Activated CD8-positive, alpha-beta T cell treated with anti-CD3 and anti-CD28 coated beads, Interleukin-2, amount 10 ng/mL, durations not matched to agents 7 days and 5 days (primary cell): Measurements from ENCODE around the gene CACNG3. TPM values are rescaled to one million over a fixed set of nuclear protein-coding genes. Genes with fewer than 3 reads are reported as not detected.
A peak's percentile ranks its signal among the peaks of the same experiment; 100 is the strongest.
"Not testable (repeated sequence)": the region's sequence is repeated elsewhere in the genome, so short reads cannot be mapped to it uniquely, and the experiment has no call there.

Experiments
- ATAC-seq: fragments of 150-1000 bp; cut with Tn5 transposase; one replicate; pipeline ENCODE4 v1.10.0; 2021; ENCODE audit warnings: moderate library complexity
- CTCF ChIA-PET: fragments of 350-600 bp; sonication (Branson Sonifier 250); formaldehyde crosslinking; loops from one replicate; lab custom pipeline; 2021; ENCODE audit warnings: antibody characterized with exemption; lab: Charles Lee
- POLR2A ChIA-PET: fragments of 350-600 bp; sonication (Branson Sonifier 250); formaldehyde crosslinking; loops from one replicate; lab custom pipeline; 2021; ENCODE audit warnings: antibody characterized with exemption; lab: Charles Lee
- DNase-seq: peaks from one replicate; pipeline ENCODE4 v3.0.0-alpha.2; 2020
- H3K27ac Mint-ChIP-seq: one replicate; pipeline ENCODE4 v1.8.0; 2021; ENCODE audit warnings: mild to moderate bottlenecking, mixed read lengths
- H3K27me3 Mint-ChIP-seq: one replicate; pipeline ENCODE4 v1.8.0; 2021; ENCODE audit warnings: low read depth, mixed read lengths
- H3K36me3 Mint-ChIP-seq: one replicate; pipeline ENCODE4 v1.8.0; 2021; ENCODE audit warnings: low read depth, mixed read lengths
- H3K4me1 Mint-ChIP-seq: one replicate; pipeline ENCODE4 v1.8.0; 2021; ENCODE audit warnings: low read depth, mixed read lengths
- H3K4me3 Mint-ChIP-seq: one replicate; pipeline ENCODE4 v1.8.0; 2021; ENCODE audit warnings: mild to moderate bottlenecking, mixed read lengths
- H3K9me3 Mint-ChIP-seq: one replicate; pipeline ENCODE4 v1.8.0; 2022; ENCODE audit warnings: mixed read lengths; ENCODE audit not compliant: insufficient read depth
- total RNA-seq, 2 experiments: library from RNA; stranded (reverse); gene quantifications; one replicate each; pipeline ENCODE4 v1.2.3, GENCODE V29; 2021

CACNG3 gene
- total RNA-seq, 2 experiments from 2014 or later, result not detected

- H3K27ac Mint-ChIP-seq, H3K4me1 Mint-ChIP-seq, H3K27me3 Mint-ChIP-seq, DNase-seq, POLR2A ChIA-PET, ATAC-seq, H3K36me3 Mint-ChIP-seq, H3K4me3 Mint-ChIP-seq: not testable (repeated sequence)
- CTCF ChIA-PET, result interaction anchor here (2.5 kb wide), 1 partner anchor 14 kb away, joined by 10 read pairs; no protein-coding TSS in a partner anchor
- H3K9me3 Mint-ChIP-seq, result peaks cover 12% of the 10 kb centered on the region
These were observed 17.3 kb upstream of the CACNG3 start for GRCh38 chr16:24238846-24239245.

GRCh38 chr16:24246911-24247607 lies 9.1 kb upstream of the CACNG3 start:
- H3K9me3 Mint-ChIP-seq, result no peaks in the 10 kb centered on the region
- DNase-seq (no peak), ATAC-seq (no peak)
- CTCF ChIA-PET, result interaction anchor here (1.8 kb wide), 1 partner anchor 176 kb away, joined by 5 read pairs; no protein-coding TSS in a partner anchor
- no peak overlapping the region for H3K4me3 Mint-ChIP-seq
- H3K27me3 Mint-ChIP-seq, result peaks cover 22% of the 10 kb centered on the region
- no peak overlapping the region for H3K27ac Mint-ChIP-seq
- POLR2A ChIA-PET, result no interaction called here
- H3K4me1 Mint-ChIP-seq, result no peaks in the 10 kb centered on the region
- no peaks in the 10 kb centered on the region for H3K36me3 Mint-ChIP-seq

DNA sequence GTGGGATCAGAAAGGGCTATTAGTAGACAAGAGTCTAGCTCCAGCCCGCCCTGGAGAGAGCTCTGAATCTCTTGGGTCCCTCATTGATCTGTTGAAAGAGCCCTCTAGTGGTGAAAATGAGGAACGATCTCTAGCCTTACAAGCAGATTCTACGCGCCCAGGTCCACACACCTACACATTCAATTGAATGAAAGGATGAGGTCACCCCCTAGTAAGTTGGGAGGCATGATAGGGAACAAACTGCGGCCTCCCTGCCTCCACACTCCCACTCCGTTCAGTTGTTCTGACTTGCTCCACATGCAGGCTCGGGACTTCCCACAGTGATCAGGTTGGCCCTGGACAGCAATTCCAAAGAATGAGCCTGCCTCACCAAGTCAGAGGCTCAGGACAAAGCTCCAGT lies 2.9 kb upstream of the CACNG3 start:
- H3K27me3 Mint-ChIP-seq, result peaks cover 40% of the 10 kb centered on the region
- peak; percentile 47 for ATAC-seq
- DNase-seq, result peak; percentile 49
- CTCF ChIA-PET, result interaction anchor here (0.6 to 6.0 kb wide), 39 partner anchors 8 to 588 kb away, joined by 3 to 43 read pairs (median 4); no protein-coding TSS in a partner anchor
- H3K4me3 Mint-ChIP-seq, result no peak overlapping the region
- H3K4me1 Mint-ChIP-seq, result peaks cover 3% of the 10 kb centered on the region
- H3K27ac Mint-ChIP-seq, result no peak overlapping the region
- H3K9me3 Mint-ChIP-seq, result no peaks in the 10 kb centered on the region
- POLR2A ChIA-PET, result no interaction called here
- H3K36me3 Mint-ChIP-seq, result no peaks in the 10 kb centered on the region

DNA sequence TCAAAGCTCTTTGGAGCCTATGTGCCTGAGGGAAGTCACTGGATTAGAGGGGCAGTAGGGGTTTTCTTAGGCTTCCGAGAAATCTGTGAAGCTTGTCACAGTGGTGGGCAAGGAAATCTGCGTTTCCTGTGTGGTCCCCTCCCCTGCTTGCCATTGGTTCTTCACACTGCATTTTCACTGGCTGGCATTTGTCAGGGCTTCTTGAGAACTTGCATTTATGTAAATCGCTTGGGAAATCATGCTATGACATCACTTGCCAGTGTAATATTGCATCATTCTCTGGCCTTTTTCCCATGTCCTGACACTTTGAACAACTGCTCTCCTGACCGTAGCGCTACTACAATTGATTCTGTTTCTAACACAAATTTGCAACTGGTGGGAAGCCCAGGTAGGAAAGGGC lies 1.8 kb downstream of the CACNG3 start:
- Mint-ChIP-seq H3K4me3 (no peak overlapping the region), H3K27me3 (peaks cover 56% of the 10 kb centered on the region), H3K9me3 (no peaks in the 10 kb centered on the region), H3K27ac (no peak overlapping the region), H3K36me3 (no peaks in the 10 kb centered on the region), H3K4me1 (peaks cover 3% of the 10 kb centered on the region)
- CTCF ChIA-PET, result no interaction called here
- no peak for DNase-seq
- POLR2A ChIA-PET, result no interaction called here
- ATAC-seq, result no peak

GRCh38 chr16:24258791-24259190 lies 2.7 kb downstream of the CACNG3 start:
- POLR2A ChIA-PET, result no interaction called here
- H3K27me3 Mint-ChIP-seq, result peaks cover 54% of the 10 kb centered on the region
- DNase-seq (no peak), ATAC-seq (no peak)
- no peak overlapping the region for H3K4me3 Mint-ChIP-seq
- H3K9me3 Mint-ChIP-seq, result no peaks in the 10 kb centered on the region
- no peaks in the 10 kb centered on the region for H3K36me3 Mint-ChIP-seq
- no peak overlapping the region for H3K27ac Mint-ChIP-seq
- CTCF ChIA-PET, result no interaction called here
- peaks cover 3% of the 10 kb centered on the region for H3K4me1 Mint-ChIP-seq

- H3K27ac Mint-ChIP-seq, result no peak overlapping the region
- CTCF ChIA-PET, result interaction anchor here (2.1 kb wide), 1 partner anchor 10 kb away, joined by 10 read pairs; no protein-coding TSS in a partner anchor
- DNase-seq (no peak), ATAC-seq (no peak)
- H3K4me1 Mint-ChIP-seq, result no peaks in the 10 kb centered on the region
- POLR2A ChIA-PET, result no interaction called here
- H3K4me3 Mint-ChIP-seq, result no peak overlapping the region
- no peaks in the 10 kb centered on the region for H3K9me3 Mint-ChIP-seq
- no peaks in the 10 kb centered on the region for H3K36me3 Mint-ChIP-seq
- H3K27me3 Mint-ChIP-seq, result peaks cover 22% of the 10 kb centered on the region
These were observed 6.7 kb downstream of the CACNG3 start for GRCh38 chr16:24262816-24263215.

DNA sequence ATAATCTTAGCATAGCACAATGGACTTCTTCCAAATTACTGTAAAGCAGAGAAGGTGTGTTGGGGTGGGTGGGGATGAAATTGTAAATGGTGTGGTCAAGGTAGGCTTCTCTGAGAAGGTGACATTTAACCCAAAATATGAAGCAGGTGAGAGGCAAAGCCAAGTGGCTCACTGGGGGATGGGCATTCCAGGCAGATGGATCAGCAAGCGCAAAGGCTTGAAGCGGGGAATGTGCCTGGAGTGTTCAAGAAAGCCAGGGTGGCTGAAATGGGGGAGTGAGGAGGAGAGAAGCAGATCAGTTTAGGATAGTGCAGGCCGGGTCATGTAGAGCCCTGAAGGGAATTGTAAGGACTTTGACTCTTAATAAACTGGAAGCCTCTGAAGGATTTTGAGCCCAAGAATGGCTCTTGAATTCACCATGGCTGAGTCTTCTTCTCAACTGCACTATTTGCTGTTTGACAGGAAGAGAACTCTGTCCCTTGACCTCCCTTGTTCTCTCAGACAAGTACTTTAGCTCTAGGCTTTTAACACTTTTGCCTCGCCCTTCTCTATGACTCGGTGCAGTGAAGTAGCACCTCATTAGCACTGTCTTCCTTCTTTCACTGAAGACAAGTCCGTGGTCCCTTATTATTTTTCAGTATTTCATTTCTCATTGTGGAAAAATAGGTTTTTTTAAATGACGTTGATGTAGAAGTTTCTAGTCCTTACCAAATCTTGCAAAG lies 14.7 kb downstream of the CACNG3 start:
- ChIA-PET CTCF (no interaction called here), POLR2A (no interaction called here)
- Mint-ChIP-seq H3K9me3 (no peaks in the 10 kb centered on the region), H3K4me1 (no peaks in the 10 kb centered on the region), H3K36me3 (no peaks in the 10 kb centered on the region), H3K27me3 (peaks cover 32% of the 10 kb centered on the region), H3K27ac (no peak overlapping the region), H3K4me3 (no peak overlapping the region)
- ATAC-seq (no peak), DNase-seq (no peak)

DNA sequence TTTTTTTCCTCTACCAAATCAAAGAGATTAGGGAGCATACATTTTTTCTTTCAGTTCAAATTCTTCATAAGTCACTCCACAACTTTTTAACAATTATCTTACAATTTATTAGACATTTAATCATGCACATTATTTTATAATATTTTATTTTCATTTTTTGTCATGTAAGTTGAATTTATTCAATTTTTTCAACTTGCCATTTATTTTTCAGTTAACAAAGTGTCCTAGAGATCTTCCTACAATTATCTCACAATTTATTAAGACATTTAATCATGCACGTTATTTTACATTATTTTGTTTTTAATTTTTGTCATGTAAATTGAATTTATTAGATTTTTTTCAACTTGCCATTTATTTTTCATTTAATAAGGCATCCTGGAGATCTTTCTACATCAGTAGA lies 16.2 kb downstream of the CACNG3 start:
- POLR2A ChIA-PET, result no interaction called here
- no peak for DNase-seq
- no peak overlapping the region for H3K27ac Mint-ChIP-seq
- ATAC-seq, result no peak
- CTCF ChIA-PET, result no interaction called here
- no peaks in the 10 kb centered on the region for H3K9me3 Mint-ChIP-seq
- H3K36me3 Mint-ChIP-seq, result no peaks in the 10 kb centered on the region
- H3K27me3 Mint-ChIP-seq, result peaks cover 32% of the 10 kb centered on the region
- H3K4me1 Mint-ChIP-seq, result no peaks in the 10 kb centered on the region
- no peak overlapping the region for H3K4me3 Mint-ChIP-seq

GRCh38 chr16:24273508-24274182 lies 17.5 kb downstream of the CACNG3 start:
- DNase-seq, result no peak
- H3K27me3 Mint-ChIP-seq, result peaks cover 32% of the 10 kb centered on the region
- POLR2A ChIA-PET, result no interaction called here

DNA sequence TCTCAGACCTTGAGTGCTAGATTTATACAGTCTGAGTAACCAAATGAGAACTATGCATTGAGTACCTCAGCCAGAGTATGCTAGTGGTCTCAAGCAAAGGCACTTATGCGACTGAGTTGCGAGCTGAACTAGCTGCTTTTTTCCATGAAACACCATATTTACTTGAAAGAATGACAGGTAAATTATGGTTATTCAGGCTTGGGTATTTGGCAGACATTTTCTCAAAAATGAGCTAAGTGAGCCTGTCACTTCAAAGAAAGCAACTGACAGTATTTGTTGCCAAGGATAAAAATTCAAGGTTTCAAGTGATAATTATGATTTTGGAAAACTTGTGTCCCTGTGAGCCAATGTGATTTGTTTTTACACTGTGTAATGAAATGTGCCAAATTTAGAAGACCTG lies 19.3 kb downstream of the CACNG3 start:
- H3K27ac Mint-ChIP-seq, result no peak overlapping the region

More at GRCh38 chr16:24273508-24274182, 17.5 kb downstream of the CACNG3 start:
- H3K9me3 Mint-ChIP-seq, result no peaks in the 10 kb centered on the region
- no peaks in the 10 kb centered on the region for H3K4me1 Mint-ChIP-seq
- no peak for ATAC-seq
- no peaks in the 10 kb centered on the region for H3K36me3 Mint-ChIP-seq
- no peak overlapping the region for H3K4me3 Mint-ChIP-seq
- no peak overlapping the region for H3K27ac Mint-ChIP-seq
- CTCF ChIA-PET, result interaction anchor here (1.0 kb wide), 1 partner anchor 20 kb away, joined by 3 read pairs; no protein-coding TSS in a partner anchor

GRCh38 chr16:24279982-24280515 lies 23.9 kb downstream of the CACNG3 start:
- H3K27ac Mint-ChIP-seq, result no peak overlapping the region
- no peak for DNase-seq
- no peak for ATAC-seq
- H3K27me3 Mint-ChIP-seq, result peaks cover 5% of the 10 kb centered on the region
- CTCF ChIA-PET, result no interaction called here
- POLR2A ChIA-PET, result no interaction called here
- H3K4me1 Mint-ChIP-seq, result no peaks in the 10 kb centered on the region
- H3K4me3 Mint-ChIP-seq, result no peak overlapping the region
- H3K36me3 Mint-ChIP-seq, result no peaks in the 10 kb centered on the region
- no peaks in the 10 kb centered on the region for H3K9me3 Mint-ChIP-seq

More for the DNA sequence above, 19.3 kb downstream of the CACNG3 start:
- Mint-ChIP-seq H3K4me1 (no peaks in the 10 kb centered on the region), H3K27me3 (peaks cover 27% of the 10 kb centered on the region), H3K4me3 (no peak overlapping the region), H3K9me3 (no peaks in the 10 kb centered on the region), H3K36me3 (no peaks in the 10 kb centered on the region)
- ATAC-seq (no peak), DNase-seq (no peak)
- CTCF ChIA-PET, result no interaction called here
- POLR2A ChIA-PET, result no interaction called here
